Large intestine (tissue), 3 donors: ENCODE measurements around the gene DOK7. TPM values are rescaled to one million over a fixed set of nuclear protein-coding genes. Genes with fewer than 3 reads are reported as not detected.

Source experiments
- DNase-seq, 2 donors: peaks; one replicate each; pipeline versions ENCODE4 v3.0.0 to v3.0.0-alpha.2; 2013
- H3K27ac ChIP-seq: one replicate; pipeline ENCODE4 v1.5.1; 2013; ENCODE audit warnings: low read length
- H3K27me3 ChIP-seq: 2 replicates; pipeline ENCODE4 v1.6.1; 2013; ENCODE audit warnings: low read length; ENCODE audit not compliant: control insufficient read depth, insufficient read depth
- H3K36me3 ChIP-seq: 2 replicates; pipeline ENCODE4 v1.6.1; 2013; ENCODE audit warnings: low read length; ENCODE audit not compliant: control insufficient read depth, insufficient read depth
- H3K4me1 ChIP-seq: one replicate; pipeline ENCODE4 v1.6.1; 2013; ENCODE audit warnings: low read length; ENCODE audit not compliant: control insufficient read depth, insufficient read depth
- H3K4me3 ChIP-seq: one replicate; pipeline ENCODE4 v1.5.1; 2013; ENCODE audit warnings: low read length
- H3K9me3 ChIP-seq: one replicate; pipeline ENCODE4 v1.6.1; 2013; ENCODE audit warnings: mild to moderate bottlenecking, low read depth, low read length, moderate library complexity; ENCODE audit not compliant: control insufficient read depth
- WGBS: methylation state at CpG from one replicate; pipeline ENCODE4 v1.1.5; 2013; ENCODE audit warnings: low lambda C conversion rate; ENCODE audit not compliant: insufficient coverage; 5-methylcytosine and 5-hydroxymethylcytosine counted together
- polyA plus RNA-seq: library from polyadenylated mRNA; unstranded; fragments of 120-200 nt; gene quantifications from one replicate; pipeline ENCODE4 v1.2.1, GENCODE V29; 2013

Gene DOK7
- polyA plus RNA-seq, 1 donor, result 8.5 TPM

- Histone ChIP-seq H3K27me3 (peaks cover 42% of the 10 kb centered on the region), H3K4me3 (no peak overlapping the region), H3K4me1 (peaks cover 36% of the 10 kb centered on the region), H3K27ac (no peak overlapping the region), H3K9me3 (no peaks in the 10 kb centered on the region), H3K36me3 (no peaks in the 10 kb centered on the region)
- WGBS, result no CpG with 5 or more reads among the region's 17 CpGs
- DNase-seq, result no peak
Observed at GRCh38 chr4:3491681-3492405, 28.7 kb downstream of the DOK7 start.

- no peak for DNase-seq
- peaks cover 2% of the 10 kb centered on the region for H3K9me3 ChIP-seq
- no peak overlapping the region for H3K4me3 ChIP-seq
- WGBS, result no CpG with 5 or more reads among the region's 55 CpGs
- H3K36me3 ChIP-seq, result no peaks in the 10 kb centered on the region
- peaks cover 32% of the 10 kb centered on the region for H3K27me3 ChIP-seq
- no peak overlapping the region for H3K27ac ChIP-seq
- peaks cover 47% of the 10 kb centered on the region for H3K4me1 ChIP-seq
Observed at GRCh38 chr4:3492741-3493719, 29.9 kb downstream of the DOK7 start.

GRCh38 chr4:3493720-3494461 lies 30.8 kb downstream of the DOK7 start:
- H3K4me1 ChIP-seq, result peaks cover 50% of the 10 kb centered on the region
- H3K4me3 ChIP-seq, result no peak overlapping the region
- WGBS, result no CpG with 5 or more reads among the region's 20 CpGs
- no peak for DNase-seq
- H3K27ac ChIP-seq, result peak overlapping the region; percentile 30
- peaks cover 2% of the 10 kb centered on the region for H3K9me3 ChIP-seq
- peaks cover 5% of the 10 kb centered on the region for H3K36me3 ChIP-seq
- peaks cover 23% of the 10 kb centered on the region for H3K27me3 ChIP-seq

- Histone ChIP-seq H3K4me1 (peaks cover 53% of the 10 kb centered on the region), H3K9me3 (peaks cover 2% of the 10 kb centered on the region), H3K27ac (peak overlapping the region; percentile 78), H3K27me3 (peaks cover 17% of the 10 kb centered on the region), H3K36me3 (peaks cover 9% of the 10 kb centered on the region), H3K4me3 (no peak overlapping the region)
- DNase-seq, result peak; percentile 61 to 78
- WGBS, result no CpG with 5 or more reads among the region's 15 CpGs
Observed at GRCh38 chr4:3494462-3494871, 31.4 kb downstream of the DOK7 start.

- Histone ChIP-seq H3K9me3 (peaks cover 2% of the 10 kb centered on the region), H3K27me3 (peaks cover 14% of the 10 kb centered on the region), H3K4me3 (no peak overlapping the region), H3K27ac (peak overlapping the region; percentile 78), H3K36me3 (peaks cover 11% of the 10 kb centered on the region), H3K4me1 (peaks cover 55% of the 10 kb centered on the region)
- no CpG with 5 or more reads among the region's 28 CpGs for WGBS
- DNase-seq, result peak in 1 of 2 donors; percentile 70
Observed at GRCh38 chr4:3495204-3495975, 32.3 kb downstream of the DOK7 start.

- Histone ChIP-seq H3K4me1 (peaks cover 55% of the 10 kb centered on the region), H3K27ac (peak overlapping the region; percentile 78), H3K36me3 (peaks cover 11% of the 10 kb centered on the region), H3K9me3 (peaks cover 2% of the 10 kb centered on the region), H3K27me3 (peaks cover 12% of the 10 kb centered on the region), H3K4me3 (peak overlapping the region; percentile 27)
- peak; percentile 90 to 96 for DNase-seq
- WGBS, result no CpG with 5 or more reads among the region's 14 CpGs
Observed at GRCh38 chr4:3496021-3496420, 32.9 kb downstream of the DOK7 start.

GRCh38 chr4:3497095-3497494 lies 34.0 kb downstream of the DOK7 start:
- H3K27me3 ChIP-seq, result peaks cover 1% of the 10 kb centered on the region
- no peak for DNase-seq
- no CpG with 5 or more reads among the region's 6 CpGs for WGBS
- H3K4me1 ChIP-seq, result peaks cover 55% of the 10 kb centered on the region
- peaks cover 21% of the 10 kb centered on the region for H3K36me3 ChIP-seq
- peak overlapping the region; percentile 27 for H3K4me3 ChIP-seq
- peak overlapping the region; percentile 47 for H3K27ac ChIP-seq
- H3K9me3 ChIP-seq, result peaks cover 2% of the 10 kb centered on the region

- no peaks in the 10 kb centered on the region for H3K27me3 ChIP-seq
- H3K36me3 ChIP-seq, result peaks cover 28% of the 10 kb centered on the region
- no CpG with 5 or more reads among the region's 24 CpGs for WGBS
- H3K4me3 ChIP-seq, result no peak overlapping the region
- peak; percentile 57 to 75 for DNase-seq
- H3K9me3 ChIP-seq, result peaks cover 2% of the 10 kb centered on the region
- H3K27ac ChIP-seq, result peak overlapping the region; percentile 47
- peaks cover 55% of the 10 kb centered on the region for H3K4me1 ChIP-seq
Observed at GRCh38 chr4:3497523-3498389, 34.6 kb downstream of the DOK7 start.

- no peak overlapping the region for H3K27ac ChIP-seq
- WGBS, result no CpG with 5 or more reads among the region's 11 CpGs
- H3K4me3 ChIP-seq, result no peak overlapping the region
- peaks cover 35% of the 10 kb centered on the region for H3K36me3 ChIP-seq
- no peaks in the 10 kb centered on the region for H3K27me3 ChIP-seq
- peaks cover 53% of the 10 kb centered on the region for H3K4me1 ChIP-seq
- no peak for DNase-seq
- peaks cover 2% of the 10 kb centered on the region for H3K9me3 ChIP-seq
Observed at GRCh38 chr4:3498407-3498806, 35.3 kb downstream of the DOK7 start.
